SH-SY5Y (cell line): ENCODE measurements around the gene IFIT5.

ENCODE experiments used
- GATA2 ChIP-seq: IDR thresholded peaks from 2 replicates; pipeline ENCODE4 v1.6.1; 2011; ENCODE audit warnings: mild to moderate bottlenecking, low read depth, low read length
- GATA3 ChIP-seq: IDR thresholded peaks from 2 replicates; pipeline ENCODE4 v1.6.1; 2011; ENCODE audit warnings: low read depth, mild to moderate bottlenecking, low read length, moderate library complexity

Gene IFIT5, protein sequence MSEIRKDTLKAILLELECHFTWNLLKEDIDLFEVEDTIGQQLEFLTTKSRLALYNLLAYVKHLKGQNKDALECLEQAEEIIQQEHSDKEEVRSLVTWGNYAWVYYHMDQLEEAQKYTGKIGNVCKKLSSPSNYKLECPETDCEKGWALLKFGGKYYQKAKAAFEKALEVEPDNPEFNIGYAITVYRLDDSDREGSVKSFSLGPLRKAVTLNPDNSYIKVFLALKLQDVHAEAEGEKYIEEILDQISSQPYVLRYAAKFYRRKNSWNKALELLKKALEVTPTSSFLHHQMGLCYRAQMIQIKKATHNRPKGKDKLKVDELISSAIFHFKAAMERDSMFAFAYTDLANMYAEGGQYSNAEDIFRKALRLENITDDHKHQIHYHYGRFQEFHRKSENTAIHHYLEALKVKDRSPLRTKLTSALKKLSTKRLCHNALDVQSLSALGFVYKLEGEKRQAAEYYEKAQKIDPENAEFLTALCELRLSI

DNA sequence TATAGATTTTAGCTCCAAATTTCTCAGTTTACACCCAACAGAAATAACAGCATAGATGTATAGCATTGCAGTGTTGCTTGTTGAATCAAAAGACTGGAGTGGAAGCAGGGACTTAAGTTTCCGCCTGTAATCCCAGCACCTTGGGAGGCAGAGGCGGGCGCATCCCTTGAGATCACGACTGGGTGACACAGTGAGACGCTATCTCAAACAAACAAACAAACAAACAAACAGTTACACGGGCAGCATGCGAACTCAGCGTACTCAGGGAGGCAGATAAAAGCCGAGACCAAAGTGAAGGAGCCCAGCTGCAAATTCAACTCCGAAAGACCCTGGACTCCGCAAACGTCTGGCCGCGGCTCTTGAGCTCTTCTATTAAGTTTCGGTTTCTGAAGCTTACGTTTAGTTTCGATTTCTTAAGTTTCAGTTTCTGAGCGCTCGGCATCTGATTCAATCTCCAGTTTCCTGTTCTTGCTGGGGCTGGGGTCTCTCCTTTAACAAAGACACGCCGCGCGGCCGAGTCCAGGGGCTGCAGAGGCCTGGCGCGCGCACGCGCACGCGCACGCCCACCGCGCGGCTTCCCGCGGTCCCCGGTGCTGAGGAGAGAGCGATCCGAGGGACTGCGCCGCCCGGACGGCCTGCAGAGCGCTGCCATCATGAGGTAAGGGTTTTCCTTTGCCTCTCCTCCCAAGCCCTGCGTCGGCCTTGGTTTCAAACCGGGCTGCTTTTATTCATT is at the start of gene IFIT5:
Gene IFIT5 (plus strand): TSS at position 423 of the 733 bp plus-strand sequence. CDS start 231 bp downstream, at position 654.
- TF ChIP-seq GATA3 (no peak), GATA2 (0 out of 2 replicates have a peak, but pooled peaks have one; percentile 18)

DNA sequence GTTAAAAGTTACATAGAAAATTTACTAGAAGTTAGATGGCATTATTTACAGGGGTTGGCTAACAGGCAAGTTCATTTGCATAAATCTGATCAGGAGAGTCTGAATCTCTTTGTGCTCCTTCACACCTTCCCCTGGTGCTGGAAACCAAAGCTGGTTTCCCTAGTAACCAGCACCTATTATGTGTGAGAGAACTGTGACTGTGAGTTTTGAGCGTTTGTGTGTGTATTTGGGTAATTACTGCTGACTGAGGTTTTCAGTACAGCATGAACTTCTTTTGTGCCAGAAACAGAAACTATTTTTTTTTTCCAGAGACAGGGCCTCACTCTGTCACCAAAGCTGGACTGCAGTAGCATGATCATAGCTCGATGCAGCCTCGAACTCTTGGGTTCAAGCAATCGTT is 46.8 kb upstream of the IFIT5 start:
- TF ChIP-seq GATA2 (no peak), GATA3 (no peak)

DNA sequence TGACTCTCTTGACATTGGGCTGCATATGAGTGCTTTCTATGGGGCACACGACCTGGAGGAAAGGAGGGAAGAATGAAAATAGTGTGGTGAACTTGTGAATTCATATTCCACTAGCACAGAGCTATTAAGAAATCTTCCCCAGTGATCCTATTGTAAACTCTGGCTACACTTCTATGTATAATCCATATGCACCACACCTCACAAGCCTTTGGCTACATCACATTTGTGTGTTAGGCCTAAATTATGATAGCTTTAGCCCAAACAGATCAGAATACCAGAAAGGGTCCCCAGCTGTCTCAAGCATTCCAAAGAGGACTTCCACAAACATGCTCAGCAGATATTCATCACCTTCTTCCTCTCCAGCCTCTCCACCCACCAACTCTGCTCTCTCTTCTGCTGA is 46.2 kb upstream of the IFIT5 start:
- TF ChIP-seq GATA2 (no peak), GATA3 (no peak)

DNA sequence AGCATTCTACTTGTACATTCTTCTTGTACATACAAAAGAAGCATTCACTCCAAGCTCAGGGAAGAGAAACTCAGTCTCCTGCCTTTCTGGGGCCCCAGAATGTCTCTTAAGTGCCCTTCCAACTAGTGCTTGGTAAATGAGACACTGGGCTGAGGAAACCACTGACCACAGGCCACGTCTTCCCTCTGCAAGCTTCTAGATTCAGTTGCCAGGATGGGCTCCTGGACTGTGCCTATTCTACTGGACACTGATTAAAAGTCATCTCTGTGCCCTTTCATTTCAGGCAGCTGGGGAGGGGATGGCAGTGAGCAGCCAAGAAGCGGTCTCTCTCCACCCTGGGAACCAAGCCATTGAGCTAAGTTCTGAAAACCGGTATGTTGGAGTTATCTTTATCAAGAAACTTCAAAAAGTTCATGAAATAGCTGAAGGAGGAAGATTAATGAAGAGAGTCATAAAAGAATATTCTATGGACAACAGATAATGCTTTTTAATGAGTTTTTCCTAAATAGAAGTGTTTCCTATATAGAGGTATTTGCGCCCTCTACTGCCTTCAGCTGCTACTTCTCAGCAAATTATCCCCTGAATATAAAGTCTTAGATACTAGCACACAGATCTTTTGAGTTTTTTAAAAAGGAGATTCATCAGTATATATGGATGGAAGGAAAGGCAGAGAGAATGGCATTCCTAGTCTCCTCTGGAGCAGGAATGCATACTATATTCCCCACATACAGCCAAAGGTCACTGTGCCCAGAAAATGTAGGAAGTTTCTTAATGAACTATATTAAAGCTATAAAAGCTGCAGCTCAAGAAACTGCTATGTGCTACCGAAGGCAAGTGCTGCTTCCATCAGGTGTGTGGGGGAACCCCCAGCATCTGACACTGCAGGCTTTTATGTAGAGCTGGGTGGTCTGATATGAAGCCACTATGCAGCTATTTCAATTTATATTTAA is 44.9 kb upstream of the IFIT5 start:
- TF ChIP-seq GATA2 = no peak
- no peak for TF ChIP-seq GATA3

DNA sequence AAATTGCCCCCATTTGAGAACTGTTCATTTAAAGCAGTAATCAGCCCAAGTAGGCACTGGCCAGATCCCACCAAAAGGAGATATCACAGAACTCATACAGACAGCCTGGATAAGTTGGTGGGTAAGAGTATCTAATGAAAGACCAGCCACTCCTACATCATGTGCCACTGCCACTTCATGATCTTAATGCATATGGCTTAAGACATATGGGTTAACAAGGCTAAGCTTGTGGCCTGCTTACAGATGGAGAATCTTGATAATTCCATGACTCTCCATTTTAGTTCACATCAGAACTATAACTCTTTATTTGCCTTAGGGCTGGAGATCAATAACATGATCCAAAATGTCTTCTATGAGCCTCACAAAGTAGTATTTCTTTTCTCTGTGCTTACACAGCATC is 43.3 kb upstream of the IFIT5 start:
- no peak for TF ChIP-seq GATA3
- no peak for TF ChIP-seq GATA2

DNA sequence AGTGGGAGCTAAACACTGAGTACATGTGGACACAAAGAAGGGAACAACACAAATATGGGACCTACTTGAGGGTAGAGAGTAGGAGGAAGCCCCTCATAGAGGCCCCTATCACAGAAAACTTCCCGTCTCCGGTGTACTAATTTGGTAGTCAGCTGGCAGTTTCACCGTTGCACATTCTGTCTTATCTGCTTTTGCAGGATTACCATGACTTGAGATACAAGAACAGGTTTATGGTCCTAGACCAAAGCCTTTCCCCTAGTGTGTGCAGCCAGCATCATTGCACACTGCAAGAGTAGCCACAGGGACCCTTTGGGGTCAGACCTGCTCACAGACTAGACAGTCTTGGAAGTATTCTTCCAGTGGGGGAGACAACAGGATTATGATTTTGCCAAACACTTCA is 42.4 kb upstream of the IFIT5 start:
- TF ChIP-seq GATA3 = no peak
- no peak for TF ChIP-seq GATA2

DNA sequence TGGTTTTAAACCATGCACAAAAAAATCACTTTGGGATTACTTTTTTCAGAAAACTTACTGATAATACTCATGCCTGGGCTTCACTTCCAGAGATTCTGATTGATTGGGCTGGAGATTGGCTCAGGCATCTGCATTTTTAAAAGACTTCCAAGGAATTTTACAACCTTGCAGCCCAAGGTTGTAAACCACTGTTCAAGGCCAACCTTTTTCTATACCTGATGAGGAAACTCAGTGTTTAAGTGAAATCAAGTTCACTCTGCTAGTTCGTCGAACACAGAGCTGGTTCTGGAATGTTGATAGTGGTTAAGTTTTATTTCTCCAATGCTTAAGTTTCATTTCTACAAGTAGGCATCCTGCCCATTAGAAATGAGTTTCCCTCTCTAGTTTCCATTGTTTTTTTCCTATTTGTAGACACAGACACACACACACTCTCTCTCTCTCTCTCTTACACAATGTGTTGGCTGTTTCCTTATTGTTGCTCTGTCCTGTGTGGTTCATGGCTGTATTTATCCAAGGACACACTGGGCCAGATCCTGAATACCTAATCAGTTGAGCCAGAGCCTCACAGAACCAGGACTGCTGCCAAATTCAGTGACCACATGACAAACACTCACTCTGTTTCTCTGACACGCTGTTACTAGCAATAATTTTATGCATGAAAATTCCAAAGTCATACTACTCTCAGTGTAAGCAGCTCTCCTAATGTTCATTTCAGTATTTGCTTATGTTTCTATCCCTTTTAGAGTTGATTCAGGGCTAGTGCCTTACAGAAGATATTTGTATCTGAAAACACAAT is 40.3 kb upstream of the IFIT5 start:
- TF ChIP-seq GATA2 = no peak
- no peak for TF ChIP-seq GATA3

DNA sequence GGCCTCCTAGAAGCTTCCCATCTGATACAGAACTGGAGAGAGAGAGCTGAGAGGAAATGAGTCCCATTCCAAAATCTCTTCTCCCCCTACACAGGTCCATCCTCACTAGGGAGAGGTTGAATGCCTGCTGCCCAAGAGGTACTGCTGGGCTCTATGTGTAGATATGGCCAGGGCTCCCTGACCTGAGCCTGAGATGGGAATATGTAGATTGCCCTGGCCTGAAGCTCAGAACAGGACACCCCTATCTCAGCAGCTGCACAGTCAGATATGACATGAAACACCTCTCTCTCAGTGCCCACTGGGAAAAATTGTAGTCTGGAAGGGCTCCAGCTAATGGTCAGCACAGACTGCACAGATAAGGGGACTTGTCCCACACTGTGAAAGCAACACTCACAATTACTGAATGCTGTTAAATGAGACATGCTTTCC is 39.6 kb upstream of the IFIT5 start:
- TF ChIP-seq GATA3 (no peak), GATA2 (no peak; the same call in 1 of the 2 replicates)

DNA sequence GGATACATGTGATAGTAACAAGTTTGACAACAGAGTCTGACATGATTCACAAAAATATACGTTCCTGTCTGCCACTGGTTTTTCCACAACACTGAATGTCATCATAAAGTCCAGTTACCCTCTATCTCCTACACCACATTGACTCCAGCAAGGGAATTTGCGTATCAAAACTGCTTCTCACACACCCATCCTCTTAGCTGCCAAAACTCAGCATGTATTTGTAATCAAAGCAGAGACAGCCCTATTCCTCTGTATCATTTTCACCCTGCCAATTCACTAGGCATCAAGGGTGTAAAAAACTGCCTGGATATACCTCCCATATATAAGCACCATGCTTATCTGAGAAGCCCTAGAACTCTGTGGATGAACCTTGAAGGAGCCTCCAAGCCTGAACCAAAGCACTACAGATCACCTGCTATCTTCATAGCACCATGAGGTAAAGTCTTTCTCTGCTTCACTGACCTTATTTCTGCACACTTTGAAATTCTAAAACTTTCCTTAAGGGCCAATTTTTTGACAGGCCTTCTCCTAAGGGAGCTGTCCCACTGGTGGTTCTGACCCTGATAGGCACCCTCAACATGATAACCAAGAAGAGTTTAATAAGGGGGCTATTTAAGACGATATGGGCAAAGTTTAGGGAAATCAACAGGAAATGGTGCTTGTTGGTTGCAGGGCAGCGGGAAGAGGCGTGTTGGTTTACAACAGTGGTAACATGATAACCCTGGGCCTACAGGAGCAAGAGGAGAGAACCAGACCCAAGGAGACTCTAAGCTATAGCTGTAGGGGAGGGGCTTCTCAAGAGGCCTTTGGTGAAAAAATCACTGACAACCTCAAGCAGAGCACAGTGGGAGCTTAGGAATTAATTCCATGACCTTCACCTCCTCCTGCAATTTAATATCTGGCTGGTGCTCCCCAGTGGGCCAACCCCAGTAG is 36.4 kb upstream of the IFIT5 start, which contains the start of gene IFIT1B:
Gene IFIT1B (plus strand): TSS at position 352 of the 933 bp plus-strand sequence. CDS start 80 bp downstream, at position 432.
- TF ChIP-seq GATA2 (no peak), GATA3 (no peak)

DNA sequence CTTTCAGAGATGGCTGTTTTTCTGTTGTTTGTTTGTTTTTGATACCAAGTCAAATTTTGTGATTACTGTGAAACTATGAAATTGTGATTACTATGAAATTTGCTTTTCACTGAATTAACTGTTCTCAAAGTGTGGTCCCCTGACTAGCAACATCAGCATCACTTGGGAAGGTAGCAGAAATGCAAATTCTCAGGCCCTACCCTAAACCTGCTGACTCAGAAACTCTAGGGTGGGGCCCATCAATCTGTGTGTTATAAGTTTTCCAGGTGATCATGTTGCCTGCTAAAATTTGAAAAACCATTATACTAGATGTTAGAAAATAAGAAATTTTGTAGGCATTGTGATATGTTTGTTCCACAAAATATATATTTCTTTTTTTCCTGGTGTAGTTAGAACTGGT is 35.3 kb upstream of the IFIT5 start:
- TF ChIP-seq GATA3 = no peak
- no peak for TF ChIP-seq GATA2

DNA sequence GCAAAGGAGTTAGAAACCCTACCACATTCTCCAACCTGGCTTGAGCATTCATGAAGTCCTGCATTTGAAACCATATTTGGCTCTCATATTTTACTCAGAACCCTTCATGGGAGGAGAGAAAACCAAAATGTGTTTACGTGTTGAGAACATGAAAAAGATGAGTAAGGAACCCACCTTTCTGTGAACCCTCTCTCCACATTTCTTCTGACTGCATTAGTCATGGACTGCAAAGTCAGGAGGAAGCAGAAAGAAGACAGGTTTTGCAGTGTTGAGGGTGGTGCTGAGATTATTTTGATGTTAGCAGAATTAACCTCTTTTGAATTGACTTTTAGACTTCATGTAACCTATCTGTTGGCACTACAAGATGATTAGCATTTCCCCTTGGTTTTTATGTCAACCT is 31.6 kb upstream of the IFIT5 start:
- TF ChIP-seq GATA2 (no peak), GATA3 (no peak)

DNA sequence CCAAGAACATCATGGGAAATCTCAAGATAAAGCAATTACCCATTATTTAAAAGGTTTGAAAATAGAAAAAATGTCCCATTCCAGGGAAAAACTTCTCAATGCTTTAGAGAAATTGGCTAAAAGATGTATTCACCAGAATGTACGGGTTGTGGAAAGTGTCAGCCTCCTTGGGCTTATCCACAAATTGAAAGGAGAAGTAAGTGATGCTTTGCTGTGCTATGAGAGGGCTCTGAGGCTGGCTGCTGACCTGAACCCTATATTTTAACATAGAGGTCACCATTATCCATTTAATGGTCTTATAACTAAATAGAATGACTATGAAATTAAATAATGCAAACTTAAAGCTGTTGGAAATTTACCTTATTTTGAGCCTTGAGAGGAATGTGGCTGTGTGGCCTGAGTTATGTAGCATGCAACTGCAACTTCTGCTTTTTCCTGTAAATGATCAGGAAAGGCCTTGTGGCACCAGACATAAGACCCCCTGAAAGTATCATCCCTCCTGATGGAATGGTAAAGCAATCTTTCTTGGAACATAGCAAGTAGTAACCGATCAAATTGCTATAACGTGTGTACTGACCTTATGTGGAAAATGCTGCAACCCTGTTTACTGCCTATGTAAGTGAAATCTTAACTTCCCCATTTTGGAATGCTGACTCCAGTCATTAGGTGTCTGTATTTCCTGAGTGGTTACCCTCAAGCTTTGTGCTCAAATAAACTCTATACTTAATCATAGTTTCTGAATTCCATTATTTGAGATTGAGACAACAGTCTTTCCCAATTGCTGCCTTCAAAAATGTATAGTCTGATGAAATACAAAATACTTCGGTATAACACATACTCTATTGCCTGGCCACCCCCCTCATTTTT is 29.7 kb upstream of the IFIT5 start:
- TF ChIP-seq GATA2 (no peak), GATA3 (no peak)
